Activated T-cell treated with anti-CD3 and anti-CD28 coated beads, Interleukin-2, amount 50 U/mL, for 72 hours (primary cell): ENCODE results near the gene STKLD1. TPM values are rescaled to one million over a fixed set of nuclear protein-coding genes. Genes with fewer than 3 reads are reported as not detected.

ENCODE experiments used
- ATAC-seq, 2 donors: fragments of 150-1000 bp; cut with Tn5 transposase; replicated peaks in 1 of 2; 2 replicates each; pipeline ENCODE4 v1.10.0; 2021; ENCODE audit warnings: moderate library complexity in 2 of 2, mild to moderate bottlenecking in 1 of 2
- DNase-seq, 2 donors: peaks; one replicate each; pipeline ENCODE4 v3.0.0; 2021 to 2022; ENCODE audit warnings: mixed read lengths in 1 of 2
- H3K27ac Mint-ChIP-seq: one replicate; pipeline ENCODE4 v1.8.0; 2022; ENCODE audit warnings: mild to moderate bottlenecking, moderate library complexity, mixed read lengths
- H3K27me3 Mint-ChIP-seq: one replicate; pipeline ENCODE4 v1.8.0; 2022; ENCODE audit warnings: low read depth, mixed read lengths
- H3K36me3 Mint-ChIP-seq, 2 donors: one replicate each; pipeline ENCODE4 v1.8.0; 2022; ENCODE audit warnings: mixed read lengths in 2 of 2, mild to moderate bottlenecking in 1 of 2; ENCODE audit not compliant: insufficient read depth in 2 of 2
- H3K4me1 Mint-ChIP-seq: one replicate; pipeline ENCODE4 v1.8.0; 2022; ENCODE audit warnings: low read depth, mixed read lengths
- H3K4me3 Mint-ChIP-seq, 2 donors: one replicate each; pipeline ENCODE4 v1.8.0; 2022; ENCODE audit warnings: mild to moderate bottlenecking in 2 of 2, mixed read lengths in 2 of 2, moderate library complexity in 2 of 2
- H3K9me3 Mint-ChIP-seq, 2 donors: one replicate each; pipeline ENCODE4 v1.8.0; 2022; ENCODE audit warnings: mixed read lengths in 2 of 2
- total RNA-seq, 2 donors: library from RNA; stranded (reverse); gene quantifications; one replicate each; pipeline ENCODE4 v1.2.3, GENCODE V29; 2022

Gene STKLD1
- total RNA-seq, 2 donors from 2014 or later, result 0.88 to 1.3 TPM

GRCh38 chr9:133402689-133403088 lies 26.5 kb downstream of the STKLD1 start:
- Mint-ChIP-seq H3K9me3 (no peaks in the 10 kb centered on the region), H3K27me3 (no peaks in the 10 kb centered on the region), H3K4me3 (no peak overlapping the region), H3K4me1 (peaks cover 7% of the 10 kb centered on the region), H3K36me3 (peaks cover 2 to 8% of the 10 kb centered on the region in 2 donors), H3K27ac (no peak overlapping the region)
- ATAC-seq, result no peak
- no peak for DNase-seq

- H3K27me3 Mint-ChIP-seq, result no peaks in the 10 kb centered on the region
- DNase-seq (peak; percentile 61 to 68), ATAC-seq (peak; percentile 21 to 43)
- no peak overlapping the region for H3K27ac Mint-ChIP-seq
- peaks cover 2 to 9% of the 10 kb centered on the region in 2 donors for H3K36me3 Mint-ChIP-seq
- no peaks in the 10 kb centered on the region for H3K9me3 Mint-ChIP-seq
- H3K4me3 Mint-ChIP-seq, result no peak overlapping the region
- H3K4me1 Mint-ChIP-seq, result peaks cover 7% of the 10 kb centered on the region
These were observed 27.7 kb downstream of the STKLD1 start for GRCh38 chr9:133403766-133404453.

DNA sequence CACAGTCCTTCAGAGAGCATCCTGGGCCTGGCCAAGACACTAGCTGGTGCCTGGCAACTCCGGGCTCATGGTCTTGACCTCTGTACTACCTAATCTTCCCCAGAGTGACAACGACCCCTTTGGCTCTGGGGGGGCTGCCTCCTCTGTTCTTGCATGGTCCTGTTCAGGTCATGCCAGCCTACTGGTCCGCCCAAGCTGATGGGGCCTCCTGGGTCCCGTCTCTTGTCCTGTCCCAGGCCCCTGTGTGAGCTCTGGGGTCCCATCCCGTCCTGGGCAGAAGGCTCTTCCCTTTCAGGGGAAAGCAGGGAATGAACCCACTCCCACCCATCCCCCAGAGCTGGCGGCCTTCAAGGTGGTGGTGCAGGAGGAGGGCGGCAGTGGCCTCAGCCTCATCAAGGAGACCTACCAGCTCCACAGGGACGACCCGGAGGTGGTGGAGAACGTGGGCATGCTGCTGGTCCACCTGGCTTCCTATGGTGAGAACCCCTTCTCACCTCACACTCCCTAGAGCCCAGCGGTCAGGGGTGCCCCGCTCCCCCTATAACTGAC lies 28.4 kb downstream of the STKLD1 start:
- Mint-ChIP-seq H3K36me3 (peaks cover 2 to 9% of the 10 kb centered on the region in 2 donors), H3K4me3 (no peak overlapping the region), H3K9me3 (no peaks in the 10 kb centered on the region), H3K4me1 (peaks cover 7% of the 10 kb centered on the region), H3K27me3 (no peaks in the 10 kb centered on the region), H3K27ac (no peak overlapping the region)
- no peak for ATAC-seq
- no peak for DNase-seq

GRCh38 chr9:133405508-133406438 lies 29.6 kb downstream of the STKLD1 start:
- DNase-seq, result no peak
- ATAC-seq, result no peak
- Mint-ChIP-seq H3K27ac (no peak overlapping the region), H3K4me1 (peaks cover 7% of the 10 kb centered on the region), H3K36me3 (peaks cover 2 to 11% of the 10 kb centered on the region in 2 donors), H3K9me3 (no peaks in the 10 kb centered on the region), H3K27me3 (no peaks in the 10 kb centered on the region), H3K4me3 (no peak overlapping the region)

DNA sequence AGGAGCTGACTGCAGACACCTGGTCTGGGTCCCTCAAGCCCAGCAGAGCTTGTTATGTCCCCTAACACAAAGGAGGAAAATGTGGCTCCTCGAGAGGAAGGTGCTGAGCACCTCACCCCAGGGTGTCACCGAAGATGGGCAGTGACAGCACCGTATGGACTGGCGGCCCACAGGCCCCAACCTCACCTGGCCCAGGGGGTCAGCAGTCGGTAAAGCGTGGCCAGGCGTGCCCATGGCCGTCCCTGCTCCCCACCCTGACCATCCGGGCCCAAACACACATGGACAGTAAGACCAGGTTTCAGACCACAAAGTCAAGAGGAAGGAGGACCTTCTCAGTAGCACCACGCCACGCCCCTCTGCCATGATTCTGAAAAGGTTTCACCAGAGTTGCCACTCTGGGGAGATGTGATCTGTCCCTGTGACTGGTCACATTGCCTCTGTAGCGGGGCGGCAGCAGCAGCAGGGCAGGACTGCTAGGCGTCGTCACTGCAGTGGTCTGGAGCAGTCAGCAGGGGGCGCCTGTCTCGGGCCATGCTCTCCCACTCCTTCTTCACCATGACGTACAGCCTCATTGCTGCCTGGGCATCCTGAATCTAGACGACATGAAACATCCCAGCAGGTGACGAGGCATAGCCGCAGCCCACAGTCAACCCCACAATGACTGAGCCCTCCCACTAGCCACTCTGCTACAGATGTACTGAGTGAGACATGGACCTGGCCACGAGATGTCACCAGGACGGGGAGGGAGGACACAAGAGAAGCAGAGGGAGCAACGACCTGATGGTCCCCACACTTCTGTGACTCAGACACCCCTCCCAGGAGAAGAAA lies 30.5 kb downstream of the STKLD1 start:
- peaks cover 2 to 11% of the 10 kb centered on the region in 2 donors for H3K36me3 Mint-ChIP-seq
- no peak overlapping the region for H3K4me3 Mint-ChIP-seq
- H3K27ac Mint-ChIP-seq, result peak overlapping the region; percentile 66

DNA sequence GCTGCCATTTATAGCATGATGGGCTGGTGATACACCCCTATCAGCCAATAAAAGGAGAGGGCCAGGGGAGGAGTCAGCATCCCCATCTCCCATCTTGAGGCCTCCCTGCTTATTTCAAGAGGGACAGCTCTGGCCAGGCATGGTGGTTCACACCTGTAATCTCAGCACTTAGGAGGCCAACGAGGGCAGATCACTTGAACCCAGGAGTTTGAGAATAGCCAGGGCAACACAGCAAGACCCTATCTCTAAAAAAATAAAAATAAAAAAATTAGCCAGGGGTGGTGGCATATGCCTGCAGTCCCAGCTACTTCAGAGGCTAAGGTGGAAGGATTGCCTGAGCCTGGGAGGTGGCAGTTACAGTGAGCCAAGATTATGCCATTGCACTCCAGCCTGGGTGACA lies 31.9 kb downstream of the STKLD1 start:
- Mint-ChIP-seq H3K27me3 (no peaks in the 10 kb centered on the region), H3K36me3 (peaks cover 2 to 14% of the 10 kb centered on the region in 2 donors), H3K27ac (no peak overlapping the region), H3K9me3 (no peaks in the 10 kb centered on the region), H3K4me1 (peaks cover 8% of the 10 kb centered on the region), H3K4me3 (no peak overlapping the region)
- DNase-seq (no peak), ATAC-seq (no peak)

More for the DNA sequence above, 30.5 kb downstream of the STKLD1 start:
- peaks cover 7% of the 10 kb centered on the region for H3K4me1 Mint-ChIP-seq
- H3K27me3 Mint-ChIP-seq, result no peaks in the 10 kb centered on the region
- H3K9me3 Mint-ChIP-seq, result no peaks in the 10 kb centered on the region
- peak; percentile 85 to 89 for DNase-seq
- peak; percentile 95 to 98 for ATAC-seq

DNA sequence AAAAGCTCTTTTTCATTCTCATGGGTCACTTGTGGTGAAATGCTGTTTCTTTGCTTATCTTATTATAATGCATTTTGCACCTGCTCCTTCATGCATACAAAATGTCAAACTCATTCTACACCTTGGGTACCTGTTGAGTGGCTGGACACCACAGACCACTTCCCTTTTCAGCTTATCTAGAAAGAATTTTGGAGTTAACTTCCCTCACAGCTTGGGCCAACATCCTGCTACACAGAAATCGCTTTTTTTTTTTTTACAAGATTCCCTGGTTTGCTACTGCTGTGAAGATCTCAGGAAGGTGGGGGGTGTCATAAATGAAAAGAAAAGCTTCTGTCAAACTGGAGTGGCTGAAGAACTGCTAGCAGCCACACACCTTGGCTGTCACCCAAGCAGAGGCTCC lies 39.0 kb downstream of the STKLD1 start:
- H3K4me3 Mint-ChIP-seq, result peak overlapping the region; percentile 47 to 94
- H3K27ac Mint-ChIP-seq, result peak overlapping the region; percentile 82
- no peaks in the 10 kb centered on the region for H3K9me3 Mint-ChIP-seq
- ATAC-seq (no peak), DNase-seq (no peak)
- H3K36me3 Mint-ChIP-seq, result peaks cover 4% of the 10 kb centered on the region in 2 donors
- H3K4me1 Mint-ChIP-seq, result peaks cover 56% of the 10 kb centered on the region
- H3K27me3 Mint-ChIP-seq, result no peaks in the 10 kb centered on the region

DNA sequence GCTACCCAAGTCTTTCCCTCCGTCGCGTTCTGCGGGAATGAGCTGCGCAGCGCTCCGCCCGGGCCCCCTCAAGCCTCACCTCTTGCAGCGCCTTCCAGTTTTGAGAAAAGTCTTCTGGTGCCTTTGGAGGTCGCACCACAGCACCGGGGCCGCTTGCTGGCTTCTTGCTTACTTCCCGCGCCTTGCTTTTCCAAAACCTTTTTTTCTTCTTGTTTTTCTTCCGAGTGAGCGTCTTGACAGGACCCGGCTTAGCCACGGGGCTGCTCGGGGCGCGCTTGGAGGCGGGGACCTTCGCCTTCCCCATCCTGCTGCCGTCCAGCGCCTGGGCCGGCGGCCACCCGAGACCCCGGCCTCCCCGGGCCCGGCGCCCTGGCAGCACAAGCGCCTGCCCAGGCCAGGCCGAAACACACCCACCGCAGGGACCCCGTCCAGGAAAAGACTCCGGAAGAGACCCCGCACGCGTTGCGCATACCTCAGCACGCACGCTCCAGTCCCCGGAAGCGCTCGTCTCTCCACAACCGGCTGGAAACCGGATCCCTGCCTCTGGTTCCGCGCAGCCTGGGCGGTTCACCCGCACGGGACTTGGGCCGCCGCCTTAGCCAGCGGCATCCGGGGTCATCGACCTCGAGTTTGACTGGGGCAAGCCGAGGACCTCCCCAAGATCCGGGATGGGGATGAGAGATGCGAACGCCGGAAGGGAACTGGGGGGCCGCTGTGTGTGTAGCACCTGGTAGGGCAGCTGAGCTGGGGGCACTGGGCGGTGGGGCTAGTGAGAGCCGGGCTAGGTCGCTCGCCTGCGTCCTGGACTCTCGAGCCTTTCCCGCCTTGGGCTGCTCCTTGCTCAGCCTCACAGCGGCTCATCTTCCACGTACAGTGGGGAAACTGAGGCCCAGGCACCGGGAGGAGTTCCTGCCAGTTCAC lies 41.6 kb downstream of the STKLD1 start, which contains the start of gene REXO4:
TSS of gene REXO4 (minus strand) at position 470 of the 921 bp plus-strand sequence. CDS start at position 304, 166 bp downstream.
- no peaks in the 10 kb centered on the region for H3K27me3 Mint-ChIP-seq
- ATAC-seq, result peak; percentile 86 to 89
- no peaks in the 10 kb centered on the region for H3K9me3 Mint-ChIP-seq
- H3K27ac Mint-ChIP-seq, result peak within 1 kb of the TSS; percentile 95
- peak within 1 kb of the TSS; percentile 87 to 94 for H3K4me3 Mint-ChIP-seq
- peaks cover 0 to 4% of the 10 kb centered on the region in 2 donors for H3K36me3 Mint-ChIP-seq
- peak; percentile 89 for DNase-seq
- H3K4me1 Mint-ChIP-seq, result peaks cover 81% of the 10 kb centered on the region

GRCh38 chr9:133419005-133419404 lies 42.8 kb downstream of the STKLD1 start:
- Mint-ChIP-seq H3K9me3 (no peaks in the 10 kb centered on the region), H3K27ac (peak overlapping the region; percentile 64), H3K27me3 (no peaks in the 10 kb centered on the region), H3K4me3 (peak overlapping the region; percentile 87 to 94), H3K4me1 (peaks cover 72% of the 10 kb centered on the region), H3K36me3 (peaks cover 0 to 3% of the 10 kb centered on the region in 2 donors)
- ATAC-seq (no peak), DNase-seq (no peak)

- ATAC-seq (no peak), DNase-seq (peak in 1 of 2 donors; percentile 39)
- peaks cover 2% of the 10 kb centered on the region for H3K27me3 Mint-ChIP-seq
- peak overlapping the region; percentile 84 for H3K27ac Mint-ChIP-seq
- H3K4me3 Mint-ChIP-seq, result peak overlapping the region; percentile 68
- peaks cover 58% of the 10 kb centered on the region for H3K4me1 Mint-ChIP-seq
- no peaks in the 10 kb centered on the region for H3K36me3 Mint-ChIP-seq
- no peaks in the 10 kb centered on the region for H3K9me3 Mint-ChIP-seq
These were observed 44.2 kb downstream of the STKLD1 start for GRCh38 chr9:133420392-133420827.

- ATAC-seq (peak; percentile 67 to 68), DNase-seq (peak; percentile 77 to 80)
- no peaks in the 10 kb centered on the region for H3K9me3 Mint-ChIP-seq
- no peaks in the 10 kb centered on the region for H3K36me3 Mint-ChIP-seq
- H3K27me3 Mint-ChIP-seq, result peaks cover 15% of the 10 kb centered on the region
- peak within 1 kb of the TSS; percentile 1 to 68 for H3K4me3 Mint-ChIP-seq
- H3K4me1 Mint-ChIP-seq, result peaks cover 44% of the 10 kb centered on the region
- H3K27ac Mint-ChIP-seq, result peak within 1 kb of the TSS; percentile 7
These were observed 45.7 kb downstream of the STKLD1 start, which contains the start of gene ADAMTS13 for GRCh38 chr9:133421615-133422542. TSS of gene ADAMTS13 (plus strand) at chr9:133422367. CDS start at chr9:133422444, 77 bp downstream.
